WI38 (cell line): ENCODE results near the gene WNK2.

Experiments used
- H3K4me3 ChIP-seq: 2 replicates; pipeline ENCODE4 v1.5.1; 2011; ENCODE audit warnings: low read depth, mild to moderate bottlenecking, control low read depth, low read length
- CTCF ChIP-seq: IDR thresholded peaks from 2 replicates; pipeline ENCODE4 v1.5.1; 2012; ENCODE audit warnings: low read depth, mild to moderate bottlenecking, control low read depth, low read length

Gene WNK2

GRCh38 chr9:93295456-93296076, 111.6 kb downstream of the WNK2 start:
- no peak for TF ChIP-seq CTCF
- no peak overlapping the region for H3K4me3 ChIP-seq

GRCh38 chr9:93296889-93297480, 113.0 kb downstream of the WNK2 start:
- TF ChIP-seq CTCF: no peak
- H3K4me3 ChIP-seq: no peak overlapping the region

DNA sequence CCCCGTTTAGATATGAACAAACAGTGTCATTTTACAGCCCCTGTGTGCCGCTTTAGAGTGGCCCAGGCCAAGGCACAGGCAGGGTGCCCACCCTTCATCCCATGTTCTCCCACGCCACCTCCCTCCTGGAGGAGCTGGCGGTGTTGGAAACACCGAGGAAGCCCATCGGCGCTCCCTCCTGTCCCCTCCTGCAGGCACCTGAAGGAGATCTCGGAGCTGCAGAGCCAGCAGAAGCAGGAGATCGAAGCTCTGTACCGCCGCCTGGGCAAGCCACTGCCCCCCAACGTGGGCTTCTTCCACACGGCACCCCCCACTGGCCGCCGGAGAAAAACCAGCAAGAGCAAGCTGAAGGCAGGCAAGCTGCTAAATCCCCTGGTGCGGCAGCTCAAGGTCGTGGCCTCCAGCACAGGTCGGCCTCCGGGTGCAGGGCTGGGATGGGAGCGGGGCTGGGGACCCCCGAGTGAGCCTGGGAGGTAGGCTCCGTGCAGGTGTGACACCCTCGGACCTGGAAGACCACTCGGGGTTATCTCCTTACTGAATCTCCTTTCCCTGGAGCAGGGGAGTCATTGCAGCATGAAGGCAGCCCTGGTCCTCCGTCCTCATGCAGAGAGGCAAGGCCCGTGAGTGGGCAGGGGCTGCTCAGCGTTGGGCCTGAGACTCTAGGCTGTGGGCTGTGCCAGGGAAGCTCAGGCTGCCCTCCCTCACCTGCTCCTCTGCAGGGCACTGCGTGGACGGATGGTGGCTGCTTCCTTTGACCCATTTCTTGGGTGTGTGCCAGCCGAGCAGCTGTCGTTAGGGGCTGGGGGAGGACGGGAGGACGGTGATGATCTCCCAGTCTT, 113.9 kb downstream of the WNK2 start:
- H3K4me3 ChIP-seq: no peak overlapping the region
- TF ChIP-seq CTCF: no peak

DNA sequence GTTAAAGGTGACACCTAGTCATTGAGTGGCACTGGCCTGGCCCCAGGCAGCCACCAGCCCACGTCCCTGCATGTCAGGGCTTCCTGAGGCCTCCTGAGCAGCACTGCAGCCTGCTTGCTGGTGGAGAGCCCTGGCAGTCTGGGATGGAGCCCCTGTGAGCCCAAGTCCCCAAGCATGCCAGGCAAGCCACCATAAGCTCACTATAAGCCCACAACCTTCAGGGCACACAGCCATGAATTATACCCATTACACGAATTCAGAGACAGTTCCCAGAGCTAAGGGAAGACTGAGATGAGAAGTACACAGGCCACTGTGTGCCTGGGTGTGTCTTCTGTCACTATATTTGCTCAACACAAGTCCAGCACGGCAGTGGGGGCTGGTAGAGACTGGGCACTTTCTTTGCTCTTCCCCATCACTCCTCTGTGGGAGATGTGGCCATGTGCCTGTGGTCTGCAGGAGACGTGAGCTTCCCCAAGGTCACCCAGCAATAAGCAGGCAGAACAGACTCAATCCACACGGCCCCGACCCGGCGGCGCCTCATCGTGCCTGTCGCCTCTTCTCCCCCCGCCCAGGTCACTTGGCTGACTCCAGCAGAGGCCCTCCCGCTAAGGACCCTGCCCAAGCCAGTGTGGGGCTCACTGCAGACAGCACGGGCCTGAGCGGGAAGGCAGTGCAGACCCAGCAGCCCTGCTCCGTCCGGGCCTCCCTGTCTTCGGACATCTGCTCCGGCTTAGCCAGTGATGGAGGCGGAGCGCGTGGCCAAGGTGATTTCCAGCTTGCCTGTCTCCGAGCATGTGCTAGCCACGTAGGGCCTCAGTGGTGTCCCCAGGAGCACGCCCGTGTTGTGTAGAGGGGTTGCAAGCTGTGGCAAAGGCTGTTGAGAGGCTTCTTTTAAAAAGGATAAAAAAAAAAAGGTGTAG, 114.8 kb downstream of the WNK2 start:
- H3K4me3 ChIP-seq: no peak overlapping the region
- no peak for TF ChIP-seq CTCF

DNA sequence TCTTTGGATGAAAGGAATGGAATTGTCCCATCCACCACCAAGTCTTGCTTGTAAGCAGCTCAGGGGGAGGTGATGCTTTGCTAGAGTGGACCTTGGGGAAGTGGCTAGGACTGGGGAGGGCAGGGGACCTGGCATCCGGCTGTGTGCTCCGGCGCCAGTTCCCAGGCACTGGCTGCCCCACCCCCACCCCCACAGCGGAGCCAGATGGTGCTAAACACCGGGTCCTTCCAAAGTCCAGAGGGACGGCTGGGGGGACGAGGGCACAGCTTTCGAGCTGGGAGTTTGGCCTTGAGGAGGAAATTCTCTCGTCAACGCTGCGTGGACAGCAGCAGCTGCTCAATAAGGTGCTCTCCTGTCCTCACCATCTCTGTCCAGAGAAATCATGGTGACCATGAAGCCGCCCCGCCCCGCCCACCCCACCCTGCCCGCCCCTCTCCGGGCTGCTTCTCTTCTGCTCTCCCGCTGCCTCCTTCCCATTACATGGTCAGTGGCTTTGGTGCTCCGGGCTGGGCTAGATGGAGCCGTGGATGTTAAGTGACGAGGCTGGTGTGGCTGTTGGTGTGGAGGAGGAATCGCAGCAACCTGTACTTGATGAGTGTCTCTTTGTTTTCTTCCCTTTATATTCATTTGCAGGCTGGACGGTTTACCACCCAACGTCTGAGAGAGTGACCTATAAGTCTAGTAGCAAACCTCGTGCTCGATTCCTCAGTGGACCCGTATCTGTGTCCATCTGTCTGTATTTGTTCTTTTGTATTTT, 115.7 kb downstream of the WNK2 start:
- no peak for TF ChIP-seq CTCF
- H3K4me3 ChIP-seq: no peak overlapping the region

DNA sequence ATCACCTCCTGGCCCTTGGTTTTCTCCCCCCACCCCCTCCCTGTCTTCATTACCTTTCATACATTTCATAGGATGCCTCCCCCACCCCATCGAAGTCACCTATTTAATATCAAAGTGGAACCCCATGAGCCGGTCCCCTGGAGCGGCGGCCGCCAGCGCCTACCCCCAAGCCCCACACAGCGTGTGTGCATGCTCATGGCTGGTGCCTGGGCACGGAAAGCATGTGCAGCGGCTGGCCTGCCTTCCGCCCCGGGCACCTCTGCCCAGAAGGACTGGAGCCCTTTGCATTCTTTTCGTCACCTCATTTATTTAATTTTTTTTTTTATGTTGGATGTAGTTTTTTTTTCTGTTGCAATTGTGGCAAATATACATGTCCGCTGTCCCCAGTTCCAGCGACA, 116.2 kb downstream of the WNK2 start:
- no peak overlapping the region for H3K4me3 ChIP-seq
- no peak for TF ChIP-seq CTCF
